ENCODE results near the gene HEATR1.

Gene HEATR1

GRCh38 chr1:236540813-236541465, 63.4 kb downstream of the HEATR1 start:
- no peak for DNase-seq

GRCh38 chr1:236536540-236536939, 67.8 kb downstream of the HEATR1 start:
- DNase-seq = no peak

DNA sequence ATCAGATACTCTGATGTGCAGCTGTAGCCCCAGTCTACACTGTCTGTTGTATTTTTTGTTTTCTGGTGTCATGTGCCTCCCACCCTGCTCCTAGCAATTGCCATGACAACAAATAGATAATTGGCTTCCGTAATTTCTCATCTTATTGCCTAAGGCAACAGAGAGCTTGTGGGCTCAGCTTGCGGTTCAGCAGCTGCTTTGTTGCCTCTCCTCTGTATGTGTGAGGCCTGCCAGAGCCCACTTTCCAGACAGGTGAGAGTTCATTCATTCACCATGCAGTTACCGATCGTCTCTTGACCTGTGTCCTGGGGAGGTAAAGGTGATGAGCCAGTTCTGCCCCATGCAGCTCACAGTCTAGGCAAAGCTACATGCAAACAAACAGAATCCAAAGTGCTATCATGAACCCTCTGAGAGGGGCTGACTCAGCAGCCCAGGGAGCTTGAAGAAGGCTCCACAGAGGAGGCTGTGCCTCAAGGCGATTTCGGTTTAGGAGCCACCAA, 68.6 kb downstream of the HEATR1 start:
- no peak for DNase-seq

DNA sequence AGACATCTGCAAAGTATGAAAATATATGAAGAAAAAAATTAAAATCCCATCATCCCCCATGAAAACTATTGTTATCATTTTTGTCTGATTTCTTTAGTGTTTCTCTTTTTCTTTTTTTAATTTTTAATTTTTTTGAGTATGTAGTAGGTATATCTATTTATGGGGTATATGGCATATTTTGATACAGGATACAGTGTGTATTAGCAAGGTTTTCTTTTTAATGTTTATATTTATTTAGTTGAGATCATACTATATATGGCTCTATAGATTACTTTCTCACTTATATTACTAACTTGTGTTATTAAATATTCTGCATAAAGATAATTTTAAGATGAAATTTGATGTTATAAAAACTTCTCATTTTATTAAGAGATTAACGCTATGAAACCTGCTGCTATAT, 69.1 kb downstream of the HEATR1 start:
- no peak for DNase-seq

- peak; percentile 34 for DNase-seq
These were observed 70.1 kb downstream of the HEATR1 start for GRCh38 chr1:236534151-236534651.

DNA sequence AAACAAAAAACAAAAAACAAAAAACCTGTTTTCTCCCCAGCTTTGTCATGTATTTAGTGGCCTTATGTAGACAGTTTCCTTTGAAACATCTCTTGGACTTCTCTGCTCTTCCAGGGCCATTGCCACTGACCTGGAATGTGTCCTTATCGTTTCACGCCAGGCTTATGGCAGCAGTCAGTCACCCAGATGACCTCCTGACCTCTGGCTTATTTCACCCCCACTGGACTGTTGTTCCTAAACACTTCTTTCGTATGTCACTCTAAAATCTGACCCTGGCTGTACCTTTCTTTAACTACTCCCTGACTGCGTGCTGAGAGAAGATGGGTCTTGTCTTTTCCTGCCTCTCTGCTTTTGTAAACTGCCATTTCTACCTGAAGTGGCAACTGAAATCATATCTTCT, 71.5 kb downstream of the HEATR1 start:
- DNase-seq = no peak

DNA sequence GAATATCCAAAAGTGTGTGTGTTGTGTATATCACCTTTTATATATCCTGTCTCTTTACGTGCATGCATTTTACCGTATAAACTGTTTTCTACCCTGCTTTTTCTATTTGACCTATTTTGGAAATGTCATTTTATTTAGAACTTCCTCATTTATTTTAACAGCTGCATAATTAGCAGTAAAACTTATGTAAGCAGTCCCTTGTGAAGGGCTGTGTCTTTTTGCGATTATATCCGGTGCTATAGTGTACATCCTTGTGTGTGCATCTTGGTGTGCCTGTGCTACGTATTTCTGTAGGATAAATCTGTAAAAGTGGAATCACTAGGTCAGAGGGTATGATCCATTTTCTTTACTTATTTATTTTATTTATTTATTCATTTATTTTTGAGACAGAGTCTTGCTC, 73.4 kb downstream of the HEATR1 start:
- DNase-seq = peak; percentile 22

- DNase-seq = no peak
These were observed 74.0 kb downstream of the HEATR1 start for GRCh38 chr1:236530286-236530685.

GRCh38 chr1:236526079-236526478, 78.2 kb downstream of the HEATR1 start:
- no peak for DNase-seq

GRCh38 chr1:236524895-236525184, 79.5 kb downstream of the HEATR1 start:
- DNase-seq = peak; percentile 70

GRCh38 chr1:236524142-236524894, 80.0 kb downstream of the HEATR1 start:
- peak; percentile 93 for DNase-seq

- DNase-seq = peak; percentile 97
These were observed 80.6 kb downstream of the HEATR1 start, which contains the start of gene LGALS8 for GRCh38 chr1:236523704-236524141. TSS of gene LGALS8 (plus strand) at chr1:236523982. CDS start at chr1:236526071, 2,089 bp downstream.

DNA sequence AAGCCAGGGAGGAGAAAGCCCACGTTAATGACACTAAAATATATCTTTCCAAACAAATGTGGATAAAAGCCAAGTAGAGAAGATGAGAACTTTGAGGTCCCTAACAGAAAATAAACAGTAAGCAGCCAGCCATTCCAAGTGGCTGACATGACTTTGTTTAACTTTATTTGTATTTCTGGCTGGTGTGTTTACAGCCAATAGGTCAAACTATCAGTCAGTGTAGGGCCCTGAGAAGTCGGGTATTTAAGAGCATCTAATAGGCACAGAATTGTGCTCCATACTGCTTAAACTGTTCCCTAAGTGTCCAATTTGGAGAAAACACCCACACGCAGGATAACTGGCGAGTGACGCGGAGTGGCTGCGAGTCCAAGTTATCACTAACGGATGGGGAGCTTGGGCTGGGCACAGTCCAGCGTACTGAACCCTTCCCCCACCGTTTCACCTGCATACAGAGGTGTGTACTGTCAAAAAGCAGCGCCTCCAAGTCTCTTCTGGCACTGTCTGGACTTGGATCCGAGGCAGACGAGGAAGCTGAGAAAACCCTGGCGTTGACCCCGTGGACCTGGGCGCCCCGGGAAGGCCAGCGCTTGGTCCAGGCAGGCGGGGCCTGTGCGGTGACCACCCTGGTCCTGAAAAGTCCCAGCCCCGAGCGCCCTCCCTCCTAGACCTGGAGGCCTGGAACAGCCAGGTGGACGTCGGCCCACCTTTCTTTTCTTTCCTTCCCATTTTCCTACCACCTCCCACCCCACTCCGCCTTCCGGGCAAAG, 81.2 kb downstream of the HEATR1 start:
- no peak for DNase-seq

DNA sequence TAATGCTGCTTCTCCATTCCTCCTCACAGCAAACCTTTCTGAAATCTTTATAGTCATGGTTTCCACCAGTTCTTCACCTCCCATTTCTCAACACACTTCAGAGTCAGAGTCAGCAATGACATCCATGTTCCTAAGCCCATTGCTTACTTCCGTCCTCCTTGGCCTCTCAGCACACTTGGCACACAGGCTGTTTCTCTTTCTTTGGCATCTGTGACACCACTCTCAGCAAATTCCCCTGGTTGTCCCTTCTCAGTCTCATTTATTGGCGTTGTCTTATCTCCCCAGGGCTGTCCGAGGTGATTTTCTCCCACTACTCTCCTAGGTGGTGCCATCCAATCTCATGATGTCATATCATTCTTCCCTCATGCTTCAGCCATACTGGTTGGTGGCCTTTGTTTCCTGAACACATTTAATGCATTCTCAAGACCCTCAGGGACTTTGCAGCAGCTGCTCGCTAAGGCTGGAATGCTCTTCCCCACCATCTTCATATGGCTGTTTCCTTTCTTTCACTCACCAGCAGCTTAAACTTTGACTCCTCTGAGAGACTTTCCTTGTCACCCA, 83.8 kb downstream of the HEATR1 start:
- no peak for DNase-seq

DNA sequence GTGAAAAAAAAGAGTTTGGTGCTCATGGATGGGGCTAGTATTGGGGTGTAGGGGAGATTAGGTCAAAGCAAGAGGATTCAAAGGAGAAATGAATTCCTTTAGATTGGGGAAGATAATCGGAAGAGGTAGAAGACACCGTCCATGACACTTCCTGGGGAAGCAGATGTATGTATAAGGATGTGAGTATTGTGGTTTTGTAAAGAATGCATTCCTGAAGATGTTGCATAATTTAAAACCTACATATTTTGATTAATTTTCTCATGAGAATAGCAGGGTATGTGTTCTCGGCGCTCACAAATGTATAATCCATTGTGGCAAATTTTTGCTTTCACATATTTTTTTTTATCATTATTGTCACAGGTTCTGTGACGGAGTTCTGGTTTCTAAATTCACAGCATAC, 86.0 kb downstream of the HEATR1 start:
- no peak for DNase-seq

DNA sequence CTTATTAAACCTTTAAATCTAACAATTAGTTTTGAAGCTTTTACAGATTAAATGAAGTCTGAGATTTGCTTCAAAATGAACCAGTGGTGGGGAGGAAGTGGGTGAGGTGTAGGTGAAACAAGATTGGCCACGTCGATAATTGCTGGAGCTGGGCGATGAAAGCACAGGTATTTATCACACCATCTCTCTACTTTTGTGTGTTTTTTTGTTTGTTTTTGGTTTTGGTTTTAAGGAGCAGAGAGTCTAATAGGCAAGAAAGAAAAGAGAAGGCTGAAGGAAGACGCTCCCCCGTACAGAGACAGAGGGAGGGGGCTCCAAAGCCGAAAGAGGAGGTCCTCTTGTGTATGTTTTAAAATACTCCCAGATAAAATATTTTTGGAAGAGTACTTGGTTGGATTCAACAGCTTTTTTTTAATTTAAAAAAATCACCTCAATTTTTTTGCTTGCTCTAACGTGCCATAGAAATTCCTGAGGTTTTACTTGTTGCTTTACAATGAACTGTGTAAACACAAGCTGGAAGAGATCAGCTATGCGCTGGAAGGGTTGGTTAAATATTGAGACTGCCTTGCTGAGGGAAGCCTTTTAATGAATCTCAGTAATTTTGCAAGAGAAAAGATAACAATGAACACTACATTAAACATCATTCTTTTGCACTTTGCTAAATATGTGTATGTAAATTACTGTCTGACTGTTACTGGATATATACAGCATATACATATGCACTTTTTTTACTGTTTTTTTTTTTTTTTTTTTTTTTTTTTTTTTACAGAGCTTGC, 87.2 kb downstream of the HEATR1 start:
- no peak for DNase-seq

GRCh38 chr1:236515443-236515958, 88.8 kb downstream of the HEATR1 start:
- DNase-seq = no peak

GRCh38 chr1:236514703-236515442, 89.4 kb downstream of the HEATR1 start:
- no peak for DNase-seq

GRCh38 chr1:236511735-236512418, 92.4 kb downstream of the HEATR1 start:
- no peak for DNase-seq

DNA sequence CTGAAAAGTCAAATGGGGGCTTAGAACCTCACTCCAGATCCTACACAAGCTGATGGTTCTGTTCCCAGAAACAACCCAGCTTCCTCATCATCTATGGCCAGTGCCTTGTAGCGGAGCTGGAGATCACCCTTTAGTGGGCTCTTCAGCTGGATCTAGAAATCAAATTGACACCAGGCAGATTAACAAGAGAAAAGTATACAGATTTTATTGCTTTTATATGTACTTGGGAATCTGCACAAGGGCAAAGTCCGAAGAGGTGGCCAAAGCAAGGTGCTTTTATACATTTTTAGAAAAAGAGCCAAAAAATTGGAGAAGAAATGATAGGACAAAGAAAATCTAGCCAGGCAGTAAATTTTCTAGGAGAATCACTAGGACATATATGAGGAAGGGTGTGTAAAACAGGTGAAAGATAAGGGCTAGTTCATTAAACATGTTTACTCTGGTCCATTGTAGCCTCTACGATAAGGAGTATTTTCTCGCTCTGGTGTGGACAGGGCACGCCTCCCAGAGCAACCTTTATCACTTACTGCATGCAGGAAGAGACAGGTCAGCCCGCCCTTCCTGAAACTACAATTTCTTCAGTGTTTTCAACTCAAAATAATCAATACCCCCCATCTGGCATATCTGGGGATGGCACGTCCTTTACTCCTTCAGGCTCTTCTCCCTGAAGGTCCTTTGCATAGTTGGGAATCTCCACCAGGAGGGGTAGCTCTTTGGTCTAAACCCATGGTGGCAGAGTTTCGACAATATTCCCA, 94.5 kb downstream of the HEATR1 start:
- no peak for DNase-seq
